HG03045 (cell line): ENCODE measurements around the gene PPP2R5D.
"Not testable (repeated sequence)": the region's sequence is repeated elsewhere in the genome, so short reads cannot be mapped to it uniquely, and the experiment has no call there.

ENCODE experiments used
- ATAC-seq: cut with Tn5 transposase; IDR thresholded peaks from one replicate; pipeline ENCODE4 v1.9.1; 2021; ENCODE audit warnings: mild to moderate bottlenecking, moderate library complexity; ENCODE audit not compliant: unreplicated experiment

PPP2R5D gene

GRCh38 chr6:43021270-43022047, 37.1 kb downstream of the PPP2R5D start, which contains the start of gene RRP36:
RRP36 (plus strand) TSS chr6:43021623; CDS start chr6:43021655, 32 bp downstream.
- ATAC-seq: peak; percentile 84

- ATAC-seq: no peak
Observed at GRCh38 chr6:43024436-43024835, 40.1 kb downstream of the PPP2R5D start.

- ATAC-seq: no peak
Observed at GRCh38 chr6:43026365-43026764, 42.0 kb downstream of the PPP2R5D start.

GRCh38 chr6:43029120-43029519, 44.8 kb downstream of the PPP2R5D start:
- ATAC-seq: no peak

- ATAC-seq: no peak
Observed at GRCh38 chr6:43032326-43032725, 48.0 kb downstream of the PPP2R5D start.

- no peak for ATAC-seq
Observed at GRCh38 chr6:43033496-43034189, 49.3 kb downstream of the PPP2R5D start.

- no peak for ATAC-seq
Observed at GRCh38 chr6:43034190-43034525, 49.8 kb downstream of the PPP2R5D start.

GRCh38 chr6:43035495-43036194, 51.3 kb downstream of the PPP2R5D start:
- ATAC-seq: no peak

GRCh38 chr6:43036712-43037111, 52.3 kb downstream of the PPP2R5D start:
- ATAC-seq: no peak

- no peak for ATAC-seq
Observed at GRCh38 chr6:43037197-43037596, 52.8 kb downstream of the PPP2R5D start.

- no peak for ATAC-seq
Observed at GRCh38 chr6:43037706-43038105, 53.3 kb downstream of the PPP2R5D start.

GRCh38 chr6:43038727-43039126, 54.4 kb downstream of the PPP2R5D start:
- no peak for ATAC-seq

GRCh38 chr6:43040542-43041257, 56.3 kb downstream of the PPP2R5D start:
- no peak for ATAC-seq

- not testable (repeated sequence) for ATAC-seq
Observed at GRCh38 chr6:43041475-43041874, 57.1 kb downstream of the PPP2R5D start.

GRCh38 chr6:43043310-43043709, 58.9 kb downstream of the PPP2R5D start:
- ATAC-seq: no peak

GRCh38 chr6:43045371-43045930, 61.1 kb downstream of the PPP2R5D start:
- ATAC-seq: no peak

GRCh38 chr6:43047998-43048397, 63.6 kb downstream of the PPP2R5D start:
- ATAC-seq: no peak

- no peak for ATAC-seq
Observed at GRCh38 chr6:43050981-43051380, 66.6 kb downstream of the PPP2R5D start.

GRCh38 chr6:43052225-43052841, 68.0 kb downstream of the PPP2R5D start:
- ATAC-seq: no peak

- ATAC-seq: peak; percentile 29
Observed at GRCh38 chr6:43052842-43053544, 68.6 kb downstream of the PPP2R5D start.
